Measurements from ENCODE around the gene SORT1. TPM values are rescaled to one million over a fixed set of nuclear protein-coding genes. Genes with fewer than 3 reads are reported as not detected.

The SORT1 gene
- total and polyA plus RNA-seq, 2 experiments from 2014 or later = 25.0 to 27.6 TPM

DNA sequence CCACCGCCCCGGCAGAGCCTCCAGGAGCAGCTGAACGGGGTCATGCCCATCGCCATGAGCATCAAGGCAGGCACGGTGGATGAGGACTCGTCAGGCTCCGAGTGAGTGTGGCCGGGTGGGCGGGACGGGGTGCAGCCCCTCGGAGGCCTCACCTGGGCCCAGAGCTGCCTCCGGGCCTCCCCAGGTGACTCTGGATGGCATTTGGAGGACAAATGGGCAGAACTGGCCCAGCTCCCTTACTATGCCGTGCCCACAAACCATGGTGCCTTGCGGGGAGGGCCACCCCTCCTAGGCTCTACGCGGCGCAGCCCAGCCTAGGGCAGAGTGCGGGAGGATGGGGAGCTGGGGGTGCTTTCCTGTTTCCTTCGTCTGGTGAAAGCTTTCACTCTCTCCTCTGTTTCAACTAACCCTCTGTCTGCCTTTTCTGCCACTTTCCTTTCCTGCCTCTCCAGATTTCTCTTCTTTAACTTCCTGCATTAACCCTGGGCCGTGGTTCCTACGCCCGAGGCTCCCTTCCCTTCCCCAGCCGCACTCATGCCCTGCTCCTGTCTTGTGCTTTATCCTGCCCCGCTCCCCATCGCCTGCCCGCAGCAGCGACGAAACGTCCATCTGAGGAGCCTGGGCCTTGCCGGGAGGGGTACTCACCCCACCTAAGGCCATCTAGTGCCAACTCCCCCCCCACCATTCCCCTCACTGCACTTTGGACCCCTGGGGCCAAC is 124.0 kb downstream of the SORT1 start:
- no peak for DNase-seq (ENCODE audit: low read depth in 1 of 2, low spot score in 1 of 2)
- Histone ChIP-seq H3K4me3 (no peak overlapping the region), H3K9me3 (ENCODE audit: low read depth) (no peaks in the 10 kb centered on the region), H3K27me3 (no peaks in the 10 kb centered on the region), H3K36me3 (no peaks in the 10 kb centered on the region), H3K27ac (no peak overlapping the region), H3K4me1 (ENCODE audit: low read depth) (peaks cover 8% of the 10 kb centered on the region)
- TF ChIP-seq, protein P1, sequence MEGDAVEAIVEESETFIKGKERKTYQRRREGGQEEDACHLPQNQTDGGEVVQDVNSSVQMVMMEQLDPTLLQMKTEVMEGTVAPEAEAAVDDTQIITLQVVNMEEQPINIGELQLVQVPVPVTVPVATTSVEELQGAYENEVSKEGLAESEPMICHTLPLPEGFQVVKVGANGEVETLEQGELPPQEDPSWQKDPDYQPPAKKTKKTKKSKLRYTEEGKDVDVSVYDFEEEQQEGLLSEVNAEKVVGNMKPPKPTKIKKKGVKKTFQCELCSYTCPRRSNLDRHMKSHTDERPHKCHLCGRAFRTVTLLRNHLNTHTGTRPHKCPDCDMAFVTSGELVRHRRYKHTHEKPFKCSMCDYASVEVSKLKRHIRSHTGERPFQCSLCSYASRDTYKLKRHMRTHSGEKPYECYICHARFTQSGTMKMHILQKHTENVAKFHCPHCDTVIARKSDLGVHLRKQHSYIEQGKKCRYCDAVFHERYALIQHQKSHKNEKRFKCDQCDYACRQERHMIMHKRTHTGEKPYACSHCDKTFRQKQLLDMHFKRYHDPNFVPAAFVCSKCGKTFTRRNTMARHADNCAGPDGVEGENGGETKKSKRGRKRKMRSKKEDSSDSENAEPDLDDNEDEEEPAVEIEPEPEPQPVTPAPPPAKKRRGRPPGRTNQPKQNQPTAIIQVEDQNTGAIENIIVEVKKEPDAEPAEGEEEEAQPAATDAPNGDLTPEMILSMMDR (IDR thresholded peaks at IDR 0.05; ENCODE audit: low read depth, low read length) = no peak

DNA sequence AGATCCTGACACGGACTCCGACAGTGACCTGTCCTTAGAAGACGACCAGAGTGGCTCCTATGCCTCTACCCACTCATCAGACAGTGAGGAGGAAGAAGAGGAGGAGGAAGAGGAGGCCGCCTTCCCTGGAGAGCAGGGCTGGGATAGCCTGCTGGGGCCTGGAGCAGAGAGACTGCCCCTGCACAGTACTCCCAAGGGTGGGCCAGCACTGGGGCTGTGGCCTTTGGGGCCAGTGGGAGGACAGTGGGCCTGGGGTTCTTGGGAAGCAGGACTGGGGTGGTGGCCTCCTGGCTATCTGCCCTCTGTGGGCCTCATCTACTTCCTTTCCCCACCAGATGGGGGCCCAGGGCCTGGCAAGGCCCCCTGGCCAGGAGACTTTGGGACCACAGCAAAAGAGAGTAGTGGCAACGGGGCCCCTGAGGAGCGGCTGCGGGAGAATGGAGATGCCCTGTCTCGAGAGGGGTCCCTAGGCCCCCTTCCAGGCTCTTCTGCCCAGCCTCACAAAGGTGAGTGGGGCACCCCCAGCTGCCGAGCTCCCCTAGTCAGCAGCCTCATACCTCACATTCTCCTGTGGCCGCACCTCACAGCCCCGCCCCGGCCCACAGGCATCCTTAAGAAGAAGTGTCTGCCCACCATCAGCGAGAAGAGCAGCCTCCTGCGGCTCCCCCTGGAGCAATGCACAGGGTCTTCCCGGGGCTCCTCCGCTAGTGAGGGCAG is 124.7 kb downstream of the SORT1 start:
- Histone ChIP-seq H3K27ac (no peak overlapping the region), H3K9me3 (ENCODE audit: low read depth) (no peaks in the 10 kb centered on the region), H3K4me1 (ENCODE audit: low read depth) (peaks cover 8% of the 10 kb centered on the region), H3K27me3 (no peaks in the 10 kb centered on the region), H3K4me3 (no peak overlapping the region), H3K36me3 (no peaks in the 10 kb centered on the region)
- TF ChIP-seq, protein P1 (IDR thresholded peaks at IDR 0.05; ENCODE audit: low read depth, low read length) = no peak
- DNase-seq (ENCODE audit: low read depth in 1 of 2, low spot score in 1 of 2) = no peak

DNA sequence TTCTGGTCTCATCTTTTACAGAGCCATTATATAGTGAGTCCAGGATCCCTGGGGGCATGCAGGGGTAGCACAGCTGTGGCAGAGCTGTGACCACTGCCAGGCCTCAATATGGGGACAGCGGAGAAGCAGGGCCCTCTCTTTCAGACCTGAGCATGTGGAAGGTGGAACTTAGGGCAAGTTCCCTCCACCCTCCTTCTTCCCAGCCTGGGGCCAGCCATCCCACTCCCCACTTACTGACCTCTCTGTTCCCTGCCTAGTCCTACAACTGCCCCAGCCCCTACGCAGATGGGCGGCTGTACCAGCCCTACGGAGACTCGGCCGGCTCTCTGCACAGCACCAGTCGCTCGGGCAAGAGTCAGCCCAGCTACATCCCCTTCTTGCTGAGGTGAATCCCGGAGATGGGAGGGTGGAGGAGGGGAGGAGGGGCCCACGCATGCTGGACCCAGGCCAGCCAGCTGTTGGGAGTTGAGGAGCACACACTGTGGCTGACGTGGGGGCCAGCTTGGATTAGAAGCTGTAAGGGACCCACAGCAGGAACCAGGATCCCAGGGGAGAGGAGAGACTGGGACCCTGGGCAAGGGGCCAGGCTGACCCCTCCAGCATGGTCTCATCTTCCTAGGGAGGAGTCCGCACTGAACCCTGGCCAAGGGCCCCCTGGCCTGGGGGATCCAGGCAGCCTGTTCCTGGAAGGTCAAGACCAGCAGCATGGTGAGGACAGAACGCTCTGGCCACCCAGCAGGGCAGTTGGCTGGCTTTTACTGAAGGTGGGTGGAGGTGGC is 125.5 kb downstream of the SORT1 start:
- no peaks in the 10 kb centered on the region for H3K36me3 ChIP-seq
- no peak overlapping the region for H3K27ac ChIP-seq
- TF ChIP-seq, protein P1 (IDR thresholded peaks at IDR 0.05; ENCODE audit: low read depth, low read length) = no peak
- no peak overlapping the region for H3K4me3 ChIP-seq
- H3K9me3 ChIP-seq (ENCODE audit: low read depth) = no peaks in the 10 kb centered on the region
- no peaks in the 10 kb centered on the region for H3K27me3 ChIP-seq
- no peak for DNase-seq (ENCODE audit: low read depth in 1 of 2, low spot score in 1 of 2)
- peaks cover 8% of the 10 kb centered on the region for H3K4me1 ChIP-seq (ENCODE audit: low read depth)

DNA sequence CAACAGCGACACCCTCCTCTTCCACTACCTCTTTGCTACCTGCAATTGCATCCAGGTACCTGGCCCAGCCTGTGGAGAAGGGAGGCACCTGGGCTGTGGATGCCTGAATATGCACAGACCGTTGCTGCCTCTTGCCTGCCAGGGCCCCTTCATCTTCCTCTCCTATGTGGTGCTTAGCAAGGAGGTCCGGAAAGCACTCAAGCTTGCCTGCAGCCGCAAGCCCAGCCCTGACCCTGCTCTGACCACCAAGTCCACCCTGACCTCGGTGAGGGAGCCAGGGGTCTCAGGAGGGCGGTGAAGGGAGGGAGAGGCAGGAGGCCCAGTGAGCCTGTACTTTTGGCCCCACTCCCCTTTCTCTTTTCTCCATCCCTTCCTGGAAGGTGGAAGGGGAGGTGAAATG is 126.3 kb downstream of the SORT1 start:
- H3K36me3 ChIP-seq = no peaks in the 10 kb centered on the region
- H3K4me3 ChIP-seq = no peak overlapping the region
- H3K4me1 ChIP-seq (ENCODE audit: low read depth) = peaks cover 8% of the 10 kb centered on the region
- H3K27me3 ChIP-seq = no peaks in the 10 kb centered on the region
- no peak for DNase-seq (ENCODE audit: low read depth in 1 of 2, low spot score in 1 of 2)
- TF ChIP-seq, protein P1 (IDR thresholded peaks at IDR 0.05; ENCODE audit: low read depth, low read length) = no peak
- no peaks in the 10 kb centered on the region for H3K9me3 ChIP-seq (ENCODE audit: low read depth)
- H3K27ac ChIP-seq = no peak overlapping the region

DNA sequence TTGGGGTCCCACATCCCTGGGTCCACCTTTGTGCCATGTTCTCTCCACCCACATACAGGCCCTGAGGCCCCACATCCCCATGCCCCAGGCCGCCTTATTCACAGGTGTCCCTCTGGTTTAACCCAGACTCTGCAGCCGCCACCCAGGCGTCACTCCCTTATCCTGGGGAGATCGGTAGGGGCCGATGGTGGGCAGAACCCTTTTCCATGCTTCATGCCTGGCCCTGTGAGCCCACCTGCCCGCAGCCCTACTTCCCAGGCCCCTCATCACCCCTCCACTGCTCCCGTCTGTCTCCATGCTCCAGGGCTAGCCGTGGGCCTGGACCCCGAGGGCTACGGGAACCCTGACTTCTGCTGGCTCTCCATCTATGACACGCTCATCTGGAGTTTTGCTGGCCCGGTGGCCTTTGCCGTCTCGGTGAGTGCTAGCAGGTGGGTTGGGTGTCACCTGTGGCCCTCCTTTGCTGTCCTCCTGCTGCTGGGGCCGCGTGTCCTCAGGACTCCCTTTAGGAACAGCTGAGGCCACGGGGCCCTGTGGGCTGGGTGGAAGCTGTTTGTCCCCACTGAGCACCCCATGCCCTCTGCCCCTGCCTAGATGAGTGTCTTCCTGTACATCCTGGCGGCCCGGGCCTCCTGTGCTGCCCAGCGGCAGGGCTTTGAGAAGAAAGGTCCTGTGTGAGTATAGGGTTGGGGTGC is 126.9 kb downstream of the SORT1 start:
- H3K36me3 ChIP-seq = no peaks in the 10 kb centered on the region
- no peaks in the 10 kb centered on the region for H3K9me3 ChIP-seq (ENCODE audit: low read depth)
- H3K4me1 ChIP-seq (ENCODE audit: low read depth) = peaks cover 8% of the 10 kb centered on the region
- DNase-seq (ENCODE audit: low read depth in 1 of 2, low spot score in 1 of 2) = no peak
- TF ChIP-seq, protein P1 (IDR thresholded peaks at IDR 0.05; ENCODE audit: low read depth, low read length) = no peak
- H3K27me3 ChIP-seq = no peaks in the 10 kb centered on the region
- no peak overlapping the region for H3K4me3 ChIP-seq
- H3K27ac ChIP-seq = no peak overlapping the region
